Natural killer cell (primary cell): ENCODE measurements around the gene CPAMD8. TPM values are rescaled to one million over a fixed set of nuclear protein-coding genes. Genes with fewer than 3 reads are reported as not detected.

Source experiments
- ATAC-seq, 3 donors: fragments of 150-1000 bp in 2 of 3; fragments of 200-7000 bp in 1 of 3; cut with Tn5 transposase; 1 replicate in 1 of 3; 2 replicates in 2 of 3; pipeline ENCODE4 v1.10.0; 2021; ENCODE audit warnings: mild to moderate bottlenecking in 2 of 3, moderate library complexity in 2 of 3
- DNase-seq, 2 donors: peaks; one replicate each; pipeline versions ENCODE4 v3.0.0 to v3.0.0-alpha.2; 2013 to 2021; ENCODE audit warnings: mixed read lengths in 1 of 2
- H3K27ac ChIP-seq: one replicate; pipeline ENCODE4 v1.5.1; 2013; ENCODE audit warnings: mild to moderate bottlenecking, low read length
- H3K27me3 ChIP-seq: one replicate; pipeline ENCODE4 v1.6.1; 2013; ENCODE audit warnings: low read length; ENCODE audit not compliant: control insufficient read depth, insufficient read depth
- H3K36me3 ChIP-seq: one replicate; pipeline ENCODE4 v1.6.1; 2013; ENCODE audit warnings: low read length; ENCODE audit not compliant: control insufficient read depth, insufficient read depth
- H3K4me1 ChIP-seq: one replicate; pipeline ENCODE4 v1.6.1; 2013; ENCODE audit warnings: low read length; ENCODE audit not compliant: control insufficient read depth, insufficient read depth
- H3K4me3 ChIP-seq: one replicate; pipeline ENCODE4 v1.5.1; 2013; ENCODE audit warnings: low read length
- H3K9me3 ChIP-seq: one replicate; pipeline ENCODE4 v1.6.1; 2013; ENCODE audit warnings: low read length; ENCODE audit not compliant: control insufficient read depth, insufficient read depth
- H3K27ac Mint-ChIP-seq, 2 donors: one replicate each; pipeline ENCODE4 v1.8.0; 2022; ENCODE audit warnings: mild to moderate bottlenecking in 2 of 2, mixed read lengths in 2 of 2, moderate library complexity in 1 of 2
- H3K27me3 Mint-ChIP-seq, 2 donors: one replicate each; pipeline ENCODE4 v1.8.0; 2022; ENCODE audit warnings: low read depth in 2 of 2, mixed read lengths in 2 of 2
- H3K36me3 Mint-ChIP-seq: one replicate; pipeline ENCODE4 v1.8.0; 2022; ENCODE audit warnings: mixed read lengths
- H3K4me1 Mint-ChIP-seq, 2 donors: one replicate each; pipeline ENCODE4 v1.8.0; 2022; ENCODE audit warnings: mixed read lengths in 2 of 2
- H3K4me3 Mint-ChIP-seq: one replicate; pipeline ENCODE4 v1.8.0; 2022; ENCODE audit warnings: mild to moderate bottlenecking, moderate library complexity, mixed read lengths
- H3K9me3 Mint-ChIP-seq, 2 donors: one replicate each; pipeline ENCODE4 v1.8.0; 2022; ENCODE audit warnings: mixed read lengths in 2 of 2
- WGBS: methylation state at CpG from one replicate; pipeline ENCODE4 v1.1.7; 2013; ENCODE audit warnings: missing lambda C conversion rate; ENCODE audit not compliant: insufficient coverage; 5-methylcytosine and 5-hydroxymethylcytosine counted together
- intact Hi-C: fragments of 100-400 bp; cut with micrococcal nuclease; formaldehyde crosslinking; loops from one replicate; pipeline ENCODE4 v1.14.2; 2022
- total RNA-seq, 4 donors: library from RNA; stranded (reverse); fragments of 120-200 nt in 1 of 4; gene quantifications; one replicate each; pipeline versions ENCODE4 v1.2.3 to v1.2.4, GENCODE V29; 2013 to 2022
- TF ChIP-seq, protein P1 (sequence below): fragments of 200-600 bp; IDR thresholded peaks from one replicate; pipeline ENCODE4 v1.8.0; 2022; ENCODE audit warnings: antibody characterized with exemption

The CPAMD8 gene
- total RNA-seq, 3 donors from 2014 or later (not counting 1 experiment from before 2014, with no cell fraction given): 3.6 to 4.9 (median 4.7) TPM

- no peak for DNase-seq
- Histone ChIP-seq H3K4me3 (no peak overlapping the region), H3K27me3 (no peaks in the 10 kb centered on the region), H3K9me3 (peaks cover 4% of the 10 kb centered on the region), H3K36me3 (peaks cover 46% of the 10 kb centered on the region), H3K4me1 (peaks cover 36% of the 10 kb centered on the region), H3K27ac (no peak overlapping the region)
- peaks cover 0 to 9% of the 10 kb centered on the region in 2 donors for H3K9me3 Mint-ChIP-seq
- WGBS: 97% methylated on average over 3 of the region's 3 CpGs
- intact Hi-C loops: no loop called here
- no peaks in the 10 kb centered on the region for H3K27me3 Mint-ChIP-seq
- no peak for ATAC-seq
- TF ChIP-seq, protein P1, sequence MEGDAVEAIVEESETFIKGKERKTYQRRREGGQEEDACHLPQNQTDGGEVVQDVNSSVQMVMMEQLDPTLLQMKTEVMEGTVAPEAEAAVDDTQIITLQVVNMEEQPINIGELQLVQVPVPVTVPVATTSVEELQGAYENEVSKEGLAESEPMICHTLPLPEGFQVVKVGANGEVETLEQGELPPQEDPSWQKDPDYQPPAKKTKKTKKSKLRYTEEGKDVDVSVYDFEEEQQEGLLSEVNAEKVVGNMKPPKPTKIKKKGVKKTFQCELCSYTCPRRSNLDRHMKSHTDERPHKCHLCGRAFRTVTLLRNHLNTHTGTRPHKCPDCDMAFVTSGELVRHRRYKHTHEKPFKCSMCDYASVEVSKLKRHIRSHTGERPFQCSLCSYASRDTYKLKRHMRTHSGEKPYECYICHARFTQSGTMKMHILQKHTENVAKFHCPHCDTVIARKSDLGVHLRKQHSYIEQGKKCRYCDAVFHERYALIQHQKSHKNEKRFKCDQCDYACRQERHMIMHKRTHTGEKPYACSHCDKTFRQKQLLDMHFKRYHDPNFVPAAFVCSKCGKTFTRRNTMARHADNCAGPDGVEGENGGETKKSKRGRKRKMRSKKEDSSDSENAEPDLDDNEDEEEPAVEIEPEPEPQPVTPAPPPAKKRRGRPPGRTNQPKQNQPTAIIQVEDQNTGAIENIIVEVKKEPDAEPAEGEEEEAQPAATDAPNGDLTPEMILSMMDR: no peak
- H3K27ac Mint-ChIP-seq: peak overlapping the region; percentile 84 to 90
- peaks cover 25 to 41% of the 10 kb centered on the region in 2 donors for H3K4me1 Mint-ChIP-seq
- H3K4me3 Mint-ChIP-seq: no peak overlapping the region
- peaks cover 10% of the 10 kb centered on the region for H3K36me3 Mint-ChIP-seq
Observed at GRCh38 chr19:16873594-16873993, 153.0 kb downstream of the CPAMD8 start.

DNA sequence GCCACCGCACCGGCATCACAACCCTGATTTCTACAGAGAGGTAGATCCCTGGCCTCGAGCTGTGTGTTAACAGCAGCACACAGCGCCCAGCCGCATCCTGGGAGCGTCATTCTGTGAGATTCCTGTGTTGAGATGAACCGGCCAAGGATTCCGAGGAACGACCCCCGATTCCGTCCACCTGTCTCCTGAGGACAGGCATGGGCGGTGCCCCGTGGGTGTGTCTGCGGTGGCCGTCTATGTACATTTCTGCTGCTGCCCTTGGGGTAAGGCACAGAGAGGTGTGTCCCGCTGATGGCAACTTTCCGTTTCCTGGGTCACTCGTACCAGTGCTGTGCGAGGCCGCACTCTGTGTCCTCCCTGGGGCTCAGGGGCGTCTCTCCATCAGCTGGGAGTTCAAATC is 153.9 kb downstream of the CPAMD8 start:
- DNase-seq: no peak
- H3K4me1 Mint-ChIP-seq: peaks cover 23 to 42% of the 10 kb centered on the region in 2 donors
- H3K27me3 ChIP-seq: no peaks in the 10 kb centered on the region
- H3K27ac ChIP-seq: no peak overlapping the region
- peaks cover 10% of the 10 kb centered on the region for H3K36me3 Mint-ChIP-seq
- H3K36me3 ChIP-seq: peaks cover 46% of the 10 kb centered on the region
- no peak overlapping the region for H3K4me3 ChIP-seq
- peaks cover 28% of the 10 kb centered on the region for H3K4me1 ChIP-seq
- intact Hi-C loops: no loop called here
- H3K9me3 ChIP-seq: peaks cover 4% of the 10 kb centered on the region
- 97% methylated on average over 21 of the region's 21 CpGs for WGBS
- H3K27ac Mint-ChIP-seq: no peak overlapping the region
- H3K27me3 Mint-ChIP-seq: no peaks in the 10 kb centered on the region
- TF ChIP-seq, protein P1: no peak
- ATAC-seq: no peak
- H3K9me3 Mint-ChIP-seq: peaks cover 0 to 9% of the 10 kb centered on the region in 2 donors
- no peak overlapping the region for H3K4me3 Mint-ChIP-seq

GRCh38 chr19:16871871-16872270 is 154.7 kb downstream of the CPAMD8 start:
- 86% methylated on average over 5 of the region's 7 CpGs for WGBS
- TF ChIP-seq, protein P1: no peak
- Histone ChIP-seq H3K4me1 (peaks cover 19% of the 10 kb centered on the region), H3K9me3 (peaks cover 4% of the 10 kb centered on the region), H3K4me3 (no peak overlapping the region), H3K27ac (no peak overlapping the region), H3K27me3 (no peaks in the 10 kb centered on the region), H3K36me3 (peaks cover 46% of the 10 kb centered on the region)
- ATAC-seq: no peak
- Mint-ChIP-seq H3K27me3 (no peaks in the 10 kb centered on the region), H3K4me1 (peaks cover 15 to 33% of the 10 kb centered on the region in 2 donors), H3K4me3 (no peak overlapping the region), H3K9me3 (peaks cover 0 to 9% of the 10 kb centered on the region in 2 donors), H3K36me3 (peaks cover 10% of the 10 kb centered on the region), H3K27ac (no peak overlapping the region)
- intact Hi-C loops: no loop called here
- DNase-seq: no peak

DNA sequence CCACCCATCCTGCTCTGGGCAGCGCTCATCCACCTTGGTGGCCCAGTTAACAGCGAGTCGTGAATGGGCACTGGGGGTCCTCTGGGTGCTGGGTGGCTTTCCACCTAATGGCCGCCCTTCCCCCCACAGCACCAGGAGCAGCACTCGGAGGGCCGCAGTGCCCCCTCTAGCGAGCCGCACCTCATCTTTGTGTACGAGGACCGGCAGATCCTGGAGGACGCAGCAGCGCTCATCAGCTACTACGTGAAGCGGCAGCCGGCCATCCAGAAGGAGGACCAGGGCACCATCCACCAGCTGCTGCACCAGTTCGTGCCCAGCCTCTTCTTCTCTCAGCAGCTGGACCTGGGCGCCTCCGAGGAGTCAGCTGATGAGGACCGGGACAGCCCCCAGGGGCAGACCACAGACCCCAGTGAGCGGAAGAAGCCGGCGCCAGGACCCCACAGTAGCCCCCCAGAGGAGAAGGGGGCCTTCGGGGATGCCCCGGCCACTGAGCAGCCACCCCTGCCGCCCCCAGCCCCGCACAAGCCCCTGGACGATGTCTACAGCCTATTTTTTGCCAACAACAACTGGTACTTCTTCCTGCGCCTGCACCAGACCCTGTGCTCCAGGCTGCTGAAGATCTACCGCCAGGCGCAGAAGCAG is 157.2 kb downstream of the CPAMD8 start:
- H3K27ac ChIP-seq: no peak overlapping the region
- no peaks in the 10 kb centered on the region for H3K27me3 ChIP-seq
- peaks cover 5% of the 10 kb centered on the region for H3K36me3 Mint-ChIP-seq
- peaks cover 61% of the 10 kb centered on the region for H3K36me3 ChIP-seq
- peaks cover 6% of the 10 kb centered on the region for H3K4me1 ChIP-seq
- H3K4me3 Mint-ChIP-seq: no peak overlapping the region
- no peaks in the 10 kb centered on the region for H3K27me3 Mint-ChIP-seq
- DNase-seq (no peak), ATAC-seq (no peak)
- H3K4me3 ChIP-seq: no peak overlapping the region
- peaks cover 8 to 14% of the 10 kb centered on the region in 2 donors for H3K4me1 Mint-ChIP-seq
- no peak overlapping the region for H3K27ac Mint-ChIP-seq
- TF ChIP-seq, protein P1: no peak
- H3K9me3 ChIP-seq: peaks cover 3% of the 10 kb centered on the region
- H3K9me3 Mint-ChIP-seq: peaks cover 0 to 3% of the 10 kb centered on the region in 2 donors
- WGBS: 98% methylated on average over 30 of the region's 30 CpGs
- intact Hi-C loops: no loop called here
